GM12864 (cell line): Measurements from ENCODE around the gene RECQL5.

Experiments used
- DNase-seq: peaks from one replicate; pipeline ENCODE4 v3.0.0-alpha.2; 2011; ENCODE audit warnings: low read depth
- H3K4me3 ChIP-seq: 2 replicates; pipeline ENCODE4 v1.5.1; 2011; ENCODE audit warnings: mild to moderate bottlenecking, low read depth, low read length, control low read depth
- CTCF ChIP-seq: IDR thresholded peaks from 2 replicates; pipeline ENCODE4 v1.5.1; 2011; ENCODE audit warnings: low read depth, mild to moderate bottlenecking, moderate library complexity, low read length, control low read depth, inconsistent platforms; ENCODE audit errors: missing control alignments

RECQL5 gene

DNA sequence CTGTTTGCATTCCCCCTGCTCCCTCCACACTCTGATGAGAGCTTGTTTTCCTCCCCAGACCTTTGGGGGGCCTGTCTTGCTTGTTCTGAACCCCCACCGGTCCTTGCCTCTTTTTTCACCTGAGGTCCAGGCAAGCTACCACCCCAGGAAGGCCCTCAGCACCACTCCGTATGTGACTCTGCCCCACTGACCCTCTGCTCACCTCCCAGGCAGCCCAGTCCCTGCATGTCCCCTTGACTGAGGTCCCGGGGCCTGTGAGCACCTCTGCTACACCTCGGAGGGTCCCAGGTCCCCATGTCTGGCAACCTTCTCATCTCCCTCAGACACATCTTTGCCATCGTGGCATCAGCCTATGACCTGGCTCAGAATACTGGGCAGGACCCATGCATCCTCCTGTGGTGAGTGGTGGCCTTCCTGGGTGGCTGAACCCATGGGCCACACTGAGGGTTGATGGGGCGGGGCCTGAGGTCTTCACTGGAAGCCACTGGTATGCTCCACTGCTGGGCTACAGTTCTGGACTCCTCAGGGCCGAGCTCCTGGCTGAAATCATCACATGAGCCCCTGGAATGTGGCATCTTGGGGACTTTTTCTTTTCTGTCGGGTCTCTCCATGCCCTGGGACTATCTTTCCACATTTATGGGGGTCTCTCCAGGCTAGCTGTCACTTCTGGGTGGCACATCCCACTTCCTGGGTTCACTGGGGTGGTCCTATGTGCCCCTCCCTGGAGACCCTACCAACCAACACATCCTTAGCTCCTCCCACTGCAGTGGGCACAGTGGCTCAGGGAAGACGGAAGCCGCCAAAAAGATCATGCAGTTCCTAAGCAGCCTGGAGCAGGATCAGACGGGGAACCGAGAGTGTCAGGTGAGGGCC, 75.9 kb downstream of the RECQL5 start:
- no peak for DNase-seq
- H3K4me3 ChIP-seq, result no peak overlapping the region
- TF ChIP-seq CTCF, result no peak

DNA sequence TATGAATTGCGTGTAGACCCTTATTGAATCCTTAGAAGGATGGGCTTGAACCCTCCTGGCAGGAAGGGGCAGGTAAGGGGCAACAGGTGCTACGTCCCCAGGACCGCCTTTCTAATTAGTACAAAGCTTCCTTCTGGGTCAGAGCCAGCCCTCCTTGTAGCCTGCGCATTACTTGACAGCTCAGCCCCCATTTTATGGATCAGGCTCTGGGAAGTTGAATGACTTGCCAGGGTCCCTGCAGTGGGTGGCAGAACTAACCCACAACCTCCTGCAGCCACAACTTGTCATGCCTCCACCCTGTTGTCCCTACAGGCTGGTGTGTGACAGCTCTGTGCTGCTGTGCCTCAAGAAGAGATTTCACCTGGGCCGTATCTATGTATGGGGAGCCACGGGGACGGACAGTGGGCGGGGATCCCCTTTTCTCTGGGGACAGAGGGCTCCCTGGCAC, 76.6 kb downstream of the RECQL5 start:
- no peak overlapping the region for H3K4me3 ChIP-seq
- DNase-seq, result no peak
- no peak for TF ChIP-seq CTCF

GRCh38 chr17:75589919-75590303, 77.0 kb downstream of the RECQL5 start:
- H3K4me3 ChIP-seq, result no peak overlapping the region
- no peak for DNase-seq
- TF ChIP-seq CTCF, result no peak

- peak; percentile 54 for TF ChIP-seq CTCF
- H3K4me3 ChIP-seq, result peak overlapping the region; percentile 61
- peak; percentile 49 for DNase-seq
These were observed 77.7 kb downstream of the RECQL5 start for GRCh38 chr17:75589012-75589918.

DNA sequence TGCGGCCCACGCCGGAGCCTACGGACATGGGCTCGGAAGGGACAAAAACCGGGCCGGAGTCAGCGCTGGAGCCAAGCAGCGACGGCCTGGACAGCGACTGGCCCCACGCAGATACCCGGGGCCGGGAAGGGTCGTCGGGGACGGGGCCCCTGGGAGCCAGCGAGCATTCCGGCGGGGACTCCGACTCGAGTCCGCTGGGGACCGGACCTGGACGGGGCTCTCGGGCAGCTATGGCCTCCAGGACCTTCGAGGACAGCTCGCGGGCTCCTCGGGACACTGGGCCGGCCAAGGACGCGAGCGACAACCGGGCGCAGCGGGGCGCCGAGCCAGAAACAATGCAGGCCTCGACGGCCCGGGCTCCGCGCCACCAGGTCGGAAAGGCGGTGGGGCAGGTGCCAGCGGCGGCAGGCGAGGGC, 78.3 kb downstream of the RECQL5 start:
- no peak for TF ChIP-seq CTCF
- DNase-seq, result no peak
- H3K4me3 ChIP-seq, result peak overlapping the region; percentile 22

GRCh38 chr17:75587675-75588595, 79.0 kb downstream of the RECQL5 start, which contains the start of gene MYO15B:
TSS of gene MYO15B (plus strand) at chr17:75587800. CDS start at chr17:75588058, 258 bp downstream.
- H3K4me3 ChIP-seq, result peak within 1 kb of the TSS; percentile 8
- no peak for TF ChIP-seq CTCF
- DNase-seq, result no peak
